ENCODE measurements around the gene IRF7.

GRCh38 chr11:662689-663274 is 47.0 kb upstream of the IRF7 start:
- peak; percentile 34 to 90 (median 78) for TF ChIP-seq CTCF (IDR thresholded peaks at IDR 0.05)
- TF ChIP-seq POLR2A (IDR thresholded peaks at IDR 0.05): no peak
